Stimulated activated CD4-positive, alpha-beta T cell treated with anti-CD3 and anti-CD28 coated beads, Interleukin-15, amount 100 ng/mL, for 48 hours (primary cell): Measurements from ENCODE around the gene IFNA8.
A peak's percentile ranks its signal among the peaks of the same experiment; 100 is the strongest.
"Not testable (repeated sequence)": the region's sequence is repeated elsewhere in the genome, so short reads cannot be mapped to it uniquely, and the experiment has no call there.

Experiments used
- DNase-seq, 2 donors: peaks; one replicate each; pipeline ENCODE4 v3.0.0-alpha.2; 2020; ENCODE audit warnings: low read depth in 2 of 2

The IFNA8 gene

DNA sequence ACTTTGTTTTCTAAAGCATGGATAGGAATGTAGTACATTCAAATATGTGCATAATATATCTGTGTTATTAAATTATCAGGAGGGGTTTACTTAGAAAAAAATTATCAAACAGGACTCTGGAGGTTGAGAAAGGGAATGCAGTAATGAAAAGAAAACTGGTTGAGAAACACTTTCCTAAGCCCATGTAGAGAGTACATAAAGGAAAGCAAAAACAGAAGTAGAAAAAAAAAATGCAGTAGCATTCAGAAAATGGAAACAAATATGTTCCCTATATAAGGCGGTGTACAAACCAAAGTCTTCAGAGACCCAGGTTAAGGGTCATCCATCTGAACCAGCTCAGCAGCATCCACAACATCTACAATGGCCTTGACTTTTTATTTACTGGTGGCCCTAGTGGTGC lies at the start of gene IFNA8:
IFNA8 (plus strand) TSS at position 301 of the 400 bp plus-strand sequence; CDS start at position 361, 60 bp downstream.
- no peak for DNase-seq

DNA sequence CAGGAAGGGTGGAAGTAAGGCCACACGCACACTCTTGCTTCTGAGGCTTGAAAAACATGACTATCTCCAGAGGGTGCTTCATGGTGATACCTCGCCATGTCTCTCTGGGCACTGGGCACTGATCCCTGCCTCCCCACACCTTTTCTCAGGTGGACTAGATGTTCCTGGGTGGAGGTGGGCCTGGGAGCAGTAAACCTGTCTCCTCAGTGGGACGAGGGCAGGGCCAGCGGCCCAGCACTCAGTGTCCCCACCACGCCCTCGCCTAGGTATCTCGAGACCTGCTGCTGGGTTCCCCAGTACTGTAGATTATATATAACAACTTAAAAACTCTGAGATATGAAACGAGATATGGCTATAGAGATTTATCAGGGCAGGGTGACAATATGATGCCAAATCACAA lies 46.6 kb upstream of the IFNA8 start:
- no peak for DNase-seq

DNA sequence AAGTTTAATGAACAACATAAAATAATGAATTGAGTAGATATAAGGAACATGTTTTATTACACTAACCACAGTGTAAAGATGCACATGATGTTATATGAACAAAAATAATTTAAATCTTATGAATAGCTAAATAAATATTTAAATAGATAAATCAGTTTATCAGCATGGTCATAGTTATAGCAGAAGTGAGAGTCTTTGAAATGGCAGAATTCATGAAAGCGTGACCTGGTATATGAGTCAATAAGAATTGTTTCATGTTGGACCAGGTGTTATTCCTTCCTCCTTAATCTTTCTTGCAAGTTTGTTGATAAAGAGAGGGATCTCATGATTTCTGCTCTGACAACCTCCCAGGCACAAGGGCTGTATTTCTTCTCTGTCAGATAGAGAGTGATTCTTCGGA lies 41.7 kb upstream of the IFNA8 start:
- not testable (repeated sequence) for DNase-seq

DNA sequence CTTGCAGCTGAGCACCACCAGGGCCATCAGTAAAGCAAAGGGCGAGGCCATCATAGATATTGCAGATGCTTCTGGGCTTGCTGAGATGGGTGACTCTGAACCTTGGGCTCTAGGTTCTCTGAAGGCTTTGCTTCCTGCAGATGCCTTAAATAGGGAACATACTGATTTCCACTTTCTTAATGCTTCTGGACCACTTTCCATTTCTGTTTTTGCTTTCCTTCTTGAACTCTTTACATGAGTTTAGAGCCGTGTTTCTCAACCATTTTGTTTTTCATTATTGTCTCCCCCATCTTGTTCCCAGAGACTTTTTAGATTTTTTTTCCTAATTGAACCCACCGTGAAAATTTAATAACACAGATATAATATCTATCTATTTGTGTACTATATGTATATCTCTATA lies 41.0 kb upstream of the IFNA8 start, which contains the start of gene IFNA13:
IFNA13 (minus strand) TSS at position 101 of the 400 bp plus-strand sequence; CDS start at position 54, 47 bp downstream.
- DNase-seq: no peak

DNA sequence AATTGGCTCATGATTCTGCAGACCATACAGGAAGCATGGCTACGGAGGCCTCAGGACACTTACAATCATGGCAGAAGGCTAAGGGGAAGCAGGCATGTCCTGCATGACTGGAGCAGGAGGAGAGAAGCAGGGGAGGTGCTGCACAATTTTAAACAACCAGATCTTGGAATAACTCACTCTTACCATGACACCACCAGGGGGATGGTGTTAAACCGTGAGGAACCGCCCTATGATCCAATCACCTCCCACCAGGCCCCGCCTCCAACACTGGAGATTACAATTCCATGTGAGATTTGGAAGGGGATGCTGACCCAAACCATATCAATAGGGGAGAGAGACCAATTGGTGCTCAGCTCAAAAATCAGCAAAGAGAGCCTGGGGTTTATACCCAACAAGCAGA lies 37.5 kb upstream of the IFNA8 start:
- not testable (repeated sequence) for DNase-seq

DNA sequence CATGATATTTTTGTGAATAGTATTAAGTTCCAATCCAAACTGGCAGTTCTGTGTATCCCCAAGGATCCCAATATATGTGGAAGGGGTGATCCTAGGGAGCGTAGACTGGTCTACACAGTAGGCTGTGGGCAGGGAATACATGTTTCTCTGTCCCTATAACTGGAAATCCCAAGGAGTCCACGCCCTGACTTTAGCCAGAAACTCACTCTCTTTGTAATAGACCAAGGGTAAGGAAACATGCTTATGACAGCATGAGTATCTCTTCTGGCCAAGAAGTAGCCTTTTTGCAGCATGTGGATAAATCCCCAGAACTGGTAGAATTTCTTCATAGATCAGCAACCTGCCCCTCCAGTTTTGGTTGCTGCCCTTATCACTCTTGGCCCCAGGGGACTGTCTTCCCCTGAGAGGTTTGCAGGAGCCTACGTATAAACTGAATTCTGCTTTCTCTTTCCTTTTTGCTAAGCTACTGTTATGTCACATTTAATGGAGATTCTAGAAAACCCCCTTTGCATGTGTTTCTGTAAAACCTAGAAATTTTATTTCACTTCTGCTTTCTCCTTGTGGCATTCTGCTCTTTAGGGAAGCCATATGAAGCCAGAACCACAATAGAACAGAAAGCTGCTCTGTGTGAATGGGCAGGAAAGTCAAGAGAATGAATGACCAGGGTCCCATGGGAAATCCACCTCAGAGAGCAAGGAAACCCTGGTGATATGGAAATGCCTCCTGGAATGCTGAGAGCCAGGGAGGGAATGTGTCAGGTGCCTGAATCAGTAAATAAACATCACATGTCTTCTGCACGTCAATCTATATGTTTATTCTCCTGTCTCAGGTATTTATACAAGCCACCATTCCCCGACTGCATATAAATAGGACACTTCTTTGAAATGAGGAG lies 27.2 kb upstream of the IFNA8 start:
- no peak for DNase-seq

DNA sequence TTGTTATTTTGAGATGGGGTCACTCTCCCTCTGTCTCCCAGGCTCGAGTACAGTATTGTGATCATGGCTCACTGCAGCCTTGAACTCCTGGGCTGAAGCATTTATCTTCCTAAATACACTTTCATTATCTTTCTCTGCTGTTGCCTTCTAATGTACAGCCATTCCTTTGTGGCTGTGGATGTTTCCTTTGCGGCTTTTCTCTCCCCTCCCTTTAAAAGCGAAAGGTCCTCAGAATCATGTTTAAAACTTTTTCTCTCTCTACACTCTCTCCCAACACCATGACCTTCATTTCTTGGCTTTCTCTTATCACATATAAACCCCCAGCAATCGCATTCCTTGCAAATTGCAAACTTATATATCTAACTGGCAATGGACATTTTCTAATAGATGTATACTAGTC lies 25.3 kb upstream of the IFNA8 start:
- DNase-seq: no peak

DNA sequence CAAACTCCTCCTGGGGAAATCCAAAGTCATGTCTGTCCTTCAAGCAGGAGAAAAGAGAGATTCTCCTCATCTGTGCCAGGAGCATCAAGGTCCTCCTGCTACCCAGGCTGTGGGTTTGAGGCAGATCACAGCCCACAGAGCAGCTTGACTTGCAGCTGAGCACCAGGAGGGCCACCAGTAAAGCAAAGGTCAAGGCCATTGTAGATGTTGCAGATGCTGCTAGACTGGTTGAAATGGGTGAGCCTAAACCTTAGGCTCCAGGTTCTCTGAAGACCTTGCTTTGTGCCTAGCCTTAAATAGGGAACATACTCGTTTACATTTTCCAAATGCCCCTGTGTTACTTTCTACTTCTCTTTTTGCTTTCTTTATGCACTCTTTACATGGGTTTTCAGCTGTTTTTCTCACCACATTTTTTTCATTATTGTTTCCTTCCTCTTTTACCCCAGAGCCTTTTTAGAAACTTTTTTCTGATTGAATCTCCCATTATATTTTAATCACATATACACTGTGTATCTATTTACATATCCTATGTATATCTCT lies 23.7 kb upstream of the IFNA8 start, which contains the start of gene IFNA2:
IFNA2 (minus strand) TSS at position 268 of the 540 bp plus-strand sequence; CDS start at position 199, 69 bp downstream.
- no peak for DNase-seq

DNA sequence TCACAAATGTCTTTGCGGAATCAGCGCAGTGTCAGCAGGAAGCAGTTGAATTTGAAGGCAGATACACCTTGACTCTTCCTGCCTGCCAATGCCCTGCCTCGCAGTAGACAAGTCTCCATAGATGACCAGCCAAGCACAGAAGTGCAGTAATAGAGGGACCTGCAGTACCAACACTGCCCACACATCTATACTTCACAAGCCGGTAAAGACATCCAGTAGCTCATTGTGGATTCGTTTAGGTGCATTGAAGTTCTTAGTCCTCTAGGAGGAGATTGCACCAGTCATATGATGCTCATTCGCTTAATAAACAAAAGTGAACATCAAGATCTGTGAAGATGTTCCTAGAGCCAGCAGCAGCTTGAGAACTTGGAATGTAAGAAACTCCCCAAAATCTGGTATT lies 16.6 kb upstream of the IFNA8 start:
- DNase-seq: no peak

DNA sequence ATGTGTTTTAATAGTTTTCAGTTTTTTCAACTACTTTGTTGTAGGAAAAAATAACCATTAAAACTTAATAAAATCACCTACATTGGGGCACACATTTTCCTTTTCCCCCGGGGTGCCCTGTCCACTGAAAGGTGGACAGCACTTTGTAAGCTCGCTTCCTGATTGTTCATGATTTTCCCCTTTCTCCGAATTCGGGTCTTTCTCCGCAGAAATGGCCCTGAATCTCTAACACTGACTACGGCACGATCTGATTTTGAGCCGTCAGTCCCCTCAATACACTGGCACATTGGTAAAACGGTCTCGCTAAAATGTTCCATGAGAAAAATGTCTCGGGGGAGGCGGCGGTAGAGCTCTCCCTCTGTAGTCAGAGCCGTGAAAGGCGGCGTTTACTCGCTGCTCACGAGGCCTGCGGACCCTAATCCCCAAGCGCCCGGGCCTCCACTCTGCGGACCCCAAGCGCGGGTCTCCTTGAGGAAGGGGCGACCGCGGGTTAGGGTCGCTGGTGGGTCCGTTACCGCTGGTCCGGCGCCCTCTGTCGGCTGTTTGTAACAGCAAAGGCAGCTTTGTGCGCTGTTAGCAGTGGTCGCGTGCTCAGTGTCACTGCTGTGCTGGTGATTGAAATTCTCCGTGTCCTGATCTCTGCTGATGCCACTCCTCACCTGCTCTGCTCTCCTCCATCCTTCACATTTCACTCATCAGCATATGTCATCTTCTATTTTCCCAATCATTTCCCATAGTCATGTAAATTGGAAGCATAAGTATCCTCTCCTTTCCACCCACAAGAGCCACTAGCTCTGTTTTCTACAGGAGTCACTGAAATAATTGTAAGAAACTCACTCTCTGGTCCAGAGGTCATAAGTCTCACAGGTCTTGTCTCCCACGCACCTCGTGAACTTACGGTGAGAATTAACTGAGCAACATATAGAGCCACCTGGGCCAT lies 12.9 kb upstream of the IFNA8 start:
- peak; percentile 32 to 33 for DNase-seq

DNA sequence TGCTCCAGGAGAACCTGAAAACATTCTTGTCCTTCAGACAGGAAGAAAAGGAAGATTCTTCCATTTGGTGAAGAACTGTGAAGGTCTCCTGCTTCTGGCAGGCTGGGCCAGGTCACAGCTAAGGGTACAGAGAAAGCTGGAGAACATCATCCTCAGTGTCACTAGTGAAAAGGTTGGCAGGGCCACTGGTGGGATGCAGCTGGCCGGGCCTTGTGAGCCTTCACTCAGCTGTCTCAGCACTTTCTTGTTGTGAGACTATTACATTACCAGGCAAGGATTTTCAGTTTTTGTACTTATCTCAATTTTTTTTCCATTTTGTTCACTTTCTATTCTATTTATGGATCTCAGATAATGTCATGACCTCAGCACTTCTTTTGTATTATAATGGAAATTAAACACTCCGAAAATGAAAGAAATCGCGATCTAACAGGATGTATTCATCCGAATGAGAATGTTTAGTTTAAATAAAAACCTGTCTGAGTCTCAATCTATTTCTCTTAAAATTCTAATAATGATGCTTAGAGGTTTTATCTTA lies 9.9 kb upstream of the IFNA8 start:
- DNase-seq: no peak

DNA sequence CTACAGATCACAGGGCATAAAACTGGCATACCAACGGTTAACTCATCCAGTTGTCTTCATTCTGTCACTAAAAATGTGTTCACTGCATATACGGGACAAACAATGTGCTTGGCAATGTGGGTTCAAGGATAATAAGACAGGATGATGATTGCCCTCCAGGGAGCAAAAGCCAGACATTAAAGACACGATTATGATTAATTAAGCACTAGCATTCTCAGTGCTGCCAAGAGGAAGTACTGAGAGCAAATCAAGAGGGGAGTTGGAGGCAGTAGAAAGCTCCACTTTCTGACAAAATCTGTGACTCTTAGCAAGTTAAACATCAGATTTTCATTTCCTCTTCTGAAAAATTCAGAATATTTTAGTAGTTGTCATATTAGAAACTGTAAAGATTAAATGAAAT lies 9.0 kb upstream of the IFNA8 start:
- DNase-seq: no peak

DNA sequence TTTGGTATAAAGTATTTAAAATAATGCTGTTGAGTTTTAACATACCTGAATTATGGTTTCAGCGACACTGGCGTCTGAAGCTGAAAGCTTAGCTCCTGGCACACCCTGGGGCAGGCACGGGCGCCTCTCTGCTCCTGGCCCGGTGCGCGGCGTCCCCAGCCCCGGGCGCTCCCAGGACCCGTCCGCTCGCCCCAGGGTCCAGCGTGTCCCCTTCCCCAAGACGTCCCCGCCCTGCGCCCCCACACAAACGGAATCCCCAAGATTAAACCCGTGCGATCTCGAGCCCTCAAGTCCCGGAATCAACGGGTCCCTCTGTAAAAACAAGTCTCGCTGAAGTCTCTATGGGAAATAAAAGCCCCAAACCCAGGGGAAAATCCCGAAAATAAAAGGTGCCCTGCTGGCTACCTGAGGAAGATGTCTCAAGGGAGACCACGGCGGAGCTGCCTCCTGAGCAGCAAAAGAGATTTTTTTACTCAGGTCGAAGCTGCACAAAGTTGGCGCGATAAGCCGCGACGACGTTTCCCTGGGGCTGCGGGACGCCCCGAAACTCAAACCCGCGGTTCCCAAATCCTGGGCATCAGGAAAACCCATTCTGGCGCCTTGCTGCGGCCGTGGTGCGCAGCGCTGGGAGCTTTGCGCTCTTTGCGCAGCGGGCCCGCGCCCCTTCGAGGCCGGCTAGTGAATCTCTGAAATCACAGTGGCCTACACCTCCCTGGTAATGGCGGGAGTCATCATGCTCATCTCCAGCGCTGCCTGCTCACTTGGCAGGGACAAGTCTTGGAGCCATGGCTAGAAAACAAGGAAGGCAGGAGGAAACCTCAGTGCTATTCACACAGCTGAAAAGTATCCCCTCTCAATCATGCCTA lies 6.3 kb upstream of the IFNA8 start:
- DNase-seq: no peak

DNA sequence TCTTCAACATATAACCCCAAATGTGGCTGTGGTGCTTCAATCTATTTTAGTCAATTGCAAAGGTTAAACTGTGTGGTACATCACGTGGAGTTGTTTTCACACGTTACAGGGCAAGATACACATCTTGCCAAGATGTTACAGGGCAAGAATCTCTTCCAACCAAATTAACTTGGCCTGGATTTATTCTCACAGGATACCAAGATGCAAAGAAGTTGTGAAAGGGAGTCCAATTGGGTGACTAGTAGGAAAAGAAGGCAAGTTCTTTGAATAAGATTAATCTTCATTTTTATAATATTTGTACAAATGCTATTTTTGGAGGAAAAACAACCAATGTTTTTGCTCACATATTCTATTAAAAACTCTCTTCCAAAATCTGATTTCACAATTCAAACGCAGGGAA lies 4.8 kb upstream of the IFNA8 start:
- DNase-seq: no peak

DNA sequence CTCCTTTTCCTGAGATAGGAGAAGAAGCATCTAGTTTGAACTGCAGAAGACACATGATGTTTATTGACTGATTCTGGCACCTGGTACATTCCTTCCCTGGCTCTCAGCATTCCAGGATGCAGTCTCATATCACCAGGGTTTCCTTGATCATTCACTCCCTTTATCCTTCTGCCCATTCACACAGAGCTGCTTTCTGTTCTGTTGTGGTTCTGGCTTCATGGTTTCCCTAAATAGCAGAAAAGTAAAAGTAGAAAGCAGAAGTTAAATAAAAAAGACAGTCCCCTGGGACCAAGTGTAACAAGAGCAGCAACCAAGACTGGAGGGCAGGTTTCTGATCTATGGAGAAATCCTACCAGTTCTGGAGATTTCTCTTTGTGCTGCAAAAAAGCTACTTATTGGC lies 3.2 kb downstream of the IFNA8 start:
- DNase-seq: no peak

DNA sequence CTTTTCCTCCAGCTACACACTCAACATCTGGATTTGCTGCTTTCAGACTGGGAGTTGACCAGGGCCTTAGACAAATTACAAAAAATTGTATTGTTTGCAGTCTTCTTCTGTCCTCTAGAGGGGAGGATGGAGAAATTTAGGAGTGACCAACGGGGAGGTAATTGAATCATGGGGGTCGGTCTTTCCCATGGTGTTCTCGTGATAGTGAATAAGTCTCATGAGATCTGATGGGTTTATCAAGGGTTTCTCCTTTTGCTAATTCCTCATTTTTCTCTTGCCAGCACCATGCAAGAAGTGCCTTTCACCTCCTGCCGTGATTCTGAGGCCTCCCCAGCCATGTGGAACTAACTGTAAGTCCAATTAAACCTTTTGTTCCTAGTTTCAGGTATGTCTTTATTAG lies 4.2 kb downstream of the IFNA8 start:
- DNase-seq: no peak

DNA sequence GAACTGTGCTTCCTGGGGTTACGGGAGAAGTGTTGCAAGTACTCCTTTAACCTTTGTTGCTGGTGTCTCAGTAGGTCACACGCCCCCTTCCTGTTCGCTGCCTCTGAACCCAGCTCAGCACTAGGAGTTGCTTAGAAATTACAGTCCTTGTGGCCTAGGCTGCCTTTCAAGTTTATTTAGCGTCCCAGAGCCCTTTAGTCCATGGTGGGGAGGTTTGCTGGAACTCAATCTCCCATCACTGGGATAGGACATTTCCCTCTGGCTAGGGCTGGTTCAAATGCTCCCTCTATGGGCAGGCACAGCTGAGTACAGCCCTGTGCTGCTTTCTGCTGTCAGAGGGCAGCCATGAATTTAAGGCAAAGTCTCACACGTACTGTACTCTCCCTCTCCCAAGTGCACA lies 4.7 kb downstream of the IFNA8 start:
- DNase-seq: no peak

DNA sequence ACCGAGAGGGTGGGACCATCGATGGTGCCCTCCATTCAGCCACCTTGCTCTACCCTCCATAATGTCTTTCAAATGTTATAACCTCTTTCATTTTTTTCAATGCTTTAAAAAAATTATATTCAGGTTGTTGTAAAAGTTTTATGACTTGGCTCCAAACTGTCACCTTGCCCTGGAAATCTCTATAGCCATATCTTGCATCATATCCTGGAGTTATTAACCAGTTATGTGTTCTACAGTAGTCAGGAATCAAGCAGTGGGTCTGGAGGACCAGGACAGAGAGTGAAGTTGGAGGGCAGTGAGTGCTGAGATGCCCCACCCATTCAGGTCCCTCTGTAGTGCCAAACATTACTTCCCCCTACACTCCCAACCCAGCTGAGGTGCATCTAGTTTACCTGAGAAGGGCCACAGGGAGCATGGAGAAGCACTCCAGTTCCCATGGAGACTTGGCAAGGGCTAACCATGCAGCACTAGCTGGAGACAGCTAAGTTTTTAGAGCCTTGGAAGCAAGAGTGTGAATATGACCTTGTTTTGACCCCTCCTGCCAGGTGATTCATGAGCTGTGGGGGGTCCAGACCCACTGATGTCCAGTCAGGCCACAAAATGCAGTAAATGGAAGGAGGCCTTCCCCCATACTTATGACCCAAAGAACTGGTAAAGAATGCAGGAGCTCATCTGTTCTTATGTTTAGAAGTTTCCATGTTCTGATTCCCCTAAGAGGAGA lies 5.5 kb downstream of the IFNA8 start:
- no peak for DNase-seq

DNA sequence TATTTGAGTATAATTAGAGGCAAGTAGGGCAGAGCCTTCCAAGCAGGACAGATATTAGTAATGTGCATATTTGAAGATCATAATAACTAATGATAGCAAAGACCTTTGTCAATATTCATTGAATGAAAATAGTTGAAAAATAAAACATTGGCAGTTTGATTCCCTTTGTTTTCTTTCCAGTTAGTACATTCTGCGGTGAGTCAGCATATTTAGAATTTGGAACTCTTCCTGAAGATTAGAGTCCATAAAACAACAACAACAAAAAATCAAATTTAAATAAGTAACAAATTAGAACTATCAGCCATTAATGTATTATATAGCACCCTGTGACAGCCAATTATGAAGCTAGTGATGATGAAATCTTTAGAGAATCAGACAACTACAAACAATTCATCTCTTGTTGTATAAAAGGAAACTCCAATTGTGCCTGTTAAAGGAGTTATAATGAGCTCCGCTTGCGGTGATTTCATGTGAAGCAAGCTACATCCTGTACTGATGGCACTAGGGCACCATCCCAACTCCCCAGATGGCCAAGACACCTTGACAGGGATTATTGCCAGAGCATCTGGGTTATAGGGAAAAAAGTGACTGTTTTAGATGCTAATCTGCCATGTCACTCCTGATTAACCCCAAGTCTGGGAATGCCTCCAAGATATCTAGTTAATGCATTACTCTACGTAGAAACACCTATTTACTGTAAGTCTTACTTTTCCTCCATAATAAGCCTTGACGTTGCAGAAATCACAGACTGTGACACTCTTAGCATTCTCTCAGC lies 6.8 kb downstream of the IFNA8 start:
- DNase-seq: no peak
